Measurements from ENCODE around the gene FURIN. TPM values are rescaled to one million over a fixed set of nuclear protein-coding genes. Genes with fewer than 3 reads are reported as not detected.
"Not testable (repeated sequence)": the region's sequence is repeated elsewhere in the genome, so short reads cannot be mapped to it uniquely, and the experiment has no call there.

FURIN gene
- total and polyA plus RNA-seq, 2 of the 8 experiments (the other 6 are each of a cell fraction or from before 2014, with no cell fraction given): 15.8 to 32.1 TPM

DNA sequence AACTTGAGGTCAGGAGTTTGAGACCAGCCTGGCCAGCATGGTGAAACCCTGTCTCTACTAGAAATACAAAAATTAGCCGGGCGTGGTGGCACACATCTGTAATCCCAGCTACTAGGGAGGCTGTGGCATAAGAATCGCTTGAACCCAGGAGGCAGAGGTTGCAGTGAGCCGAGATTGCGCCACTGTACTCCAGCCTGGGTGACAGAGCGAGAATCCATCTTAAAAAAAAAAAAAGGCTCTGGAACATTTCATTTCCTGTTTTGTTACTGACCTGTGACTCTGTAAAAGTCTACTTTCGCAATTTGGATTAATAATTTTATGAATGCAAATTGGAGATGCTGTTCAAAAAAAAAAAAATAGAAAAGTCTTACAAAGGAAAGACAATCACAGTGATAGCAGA, 59.7 kb downstream of the FURIN start:
- H3K79me1 ChIP-seq (ENCODE audit: low read depth, low read length); H2BK12ac ChIP-seq (ENCODE audit: low read depth, low read length); H2BK15ac ChIP-seq (ENCODE audit: low read length); H3K14ac ChIP-seq (ENCODE audit: insufficient read length); H3K4me1 ChIP-seq (replicated peaks in 1 of 4; ENCODE audit: control insufficient read depth in 3 of 4, insufficient read depth in 4 of 4, low read length in 3 of 4); H3K9ac ChIP-seq (replicated peaks in 1 of 4; ENCODE audit: extremely low read depth in 1 of 4, low read depth in 3 of 4, low read length in 3 of 4); H2AFZ ChIP-seq (ENCODE audit: low read length); H4K91ac ChIP-seq (replicated peaks; ENCODE audit: insufficient read length, low read length); H2BK120ac ChIP-seq (replicated peaks; ENCODE audit: low read depth, low read length); H3K23me2 ChIP-seq (ENCODE audit: low read depth, low read length); FAIRE-seq; H4K20me1 ChIP-seq (replicated peaks in 1 of 2; ENCODE audit: control insufficient read depth in 1 of 2, insufficient read depth in 2 of 2, low read length in 2 of 2); POLR2A ChIA-PET (ENCODE audit: partially characterized antibody); H3K4ac ChIP-seq (replicated peaks; ENCODE audit: insufficient read length, low read depth, low read length); H3K56ac ChIP-seq (replicated peaks; ENCODE audit: insufficient read length, low read depth, low read length); H3K18ac ChIP-seq (ENCODE audit: extremely low read depth, low read length); H2AK5ac ChIP-seq (ENCODE audit: low read depth, low read length); H3K4me2 ChIP-seq (ENCODE audit: insufficient read depth in 1 of 2, low read depth in 2 of 2, low read length in 2 of 2); H3K23ac ChIP-seq (ENCODE audit: insufficient read length); DNase-seq (ENCODE audit: low read depth in 1 of 2, low spot score in 2 of 2); H4K5ac ChIP-seq (ENCODE audit: insufficient read length, low read depth, low read length); H3K4me3 ChIP-seq (ENCODE audit: extremely low read depth in 1 of 4, insufficient read depth in 2 of 4, low read depth in 3 of 4, low read length in 4 of 4); H3K36me3 ChIP-seq (ENCODE audit: control insufficient read depth in 2 of 4, insufficient read depth in 4 of 4, low read length in 3 of 4); H3K79me2 ChIP-seq (ENCODE audit: control insufficient read depth in 1 of 2, insufficient read depth in 2 of 2, low read length in 2 of 2); H2BK20ac ChIP-seq (ENCODE audit: low read length); H2BK5ac ChIP-seq (ENCODE audit: low read depth, low read length); H4K8ac ChIP-seq (ENCODE audit: extremely low read depth, insufficient read depth, low read length); H3K9me3 ChIP-seq (ENCODE audit: insufficient read depth in 2 of 2, low read depth in 1 of 2, low read length in 1 of 2); H3K27me3 ChIP-seq (replicated peaks in 1 of 4; ENCODE audit: control insufficient read depth in 3 of 4, extremely low read depth in 1 of 4, insufficient read depth in 3 of 4, low read length in 3 of 4); H3K27ac ChIP-seq (ENCODE audit: low read depth, low read length): not testable (repeated sequence)
- CTCF ChIA-PET (ENCODE audit: partially characterized antibody): interaction anchor here (0.6 to 11.1 kb wide), 3 partner anchors 22 to 288 kb away, joined by 3 to 187 read pairs (median 5); partner anchors contain the start of gene MAN2A2
- WGBS, 2 experiments (ENCODE audit: extremely low coverage in 1 of 2, insufficient coverage in 1 of 2, insufficient read length in 1 of 2, insufficient replicate concordance in 2 of 2, low coverage in 1 of 2, low lambda C conversion rate in 2 of 2, missing lambda C conversion rate in 1 of 2): 94% methylated on average over 7 of the region's 7 CpGs; no CpG with 5 or more reads in 1 of the 2 experiments

All from H1 (cell line).